BJ (cell line): ENCODE data around the gene RTL10. TPM values are rescaled to one million over a fixed set of nuclear protein-coding genes. Genes with fewer than 3 reads are reported as not detected.

Experiments used
- CTCF ChIA-PET: fragments of 350-600 bp; formaldehyde crosslinking; extraction: SDS; loops from one replicate; lab custom pipeline; 2021; ENCODE audit warnings: antibody characterized with exemption, inconsistent platforms; lab: Yijun Ruan, JAX
- POLR2A ChIA-PET: fragments of 300-600 bp; sonication (Branson Sonifier 250); formaldehyde crosslinking; extraction: SDS; loops from one replicate; lab custom pipeline; 2021; ENCODE audit warnings: antibody characterized with exemption; lab: Charles Lee
- DNase-seq: peaks from one replicate; pipeline ENCODE4 v3.0.0-alpha.2; 2011; ENCODE audit warnings: low read depth
- H3K27me3 ChIP-seq: 2 replicates; pipeline ENCODE4 v1.6.0; 2011; ENCODE audit warnings: low read length; ENCODE audit not compliant: control insufficient read depth, insufficient read depth
- H3K36me3 ChIP-seq: 2 replicates; pipeline ENCODE4 v1.5.1; 2011; ENCODE audit warnings: low read length; ENCODE audit not compliant: control insufficient read depth, insufficient read depth
- H3K4me3 ChIP-seq: 2 replicates; pipeline ENCODE4 v1.5.1; 2011; ENCODE audit warnings: low read depth, mild to moderate bottlenecking, control low read depth, low read length
- CTCF ChIP-seq: IDR thresholded peaks from 2 replicates; pipeline ENCODE4 v1.5.1; 2011; ENCODE audit warnings: low read depth, mild to moderate bottlenecking, control low read depth, inconsistent platforms, low read length, moderate library complexity; ENCODE audit not compliant: insufficient read depth
- polyA plus RNA-seq: library from polyadenylated mRNA; depleted of rRNA; stranded (reverse); fragments of >200 nt; gene quantifications from 2 replicates; pipeline ENCODE4 v1.2.3, GENCODE V29; 2011

The RTL10 gene
- polyA plus RNA-seq, 1 experiment = 18.9 TPM

GRCh38 chr22:19882446-19883381 is 28.0 kb upstream of the RTL10 start:
- DNase-seq = no peak
- Histone ChIP-seq H3K4me3 (no peak overlapping the region), H3K27me3 (no peaks in the 10 kb centered on the region), H3K36me3 (peaks cover 3% of the 10 kb centered on the region)
- TF ChIP-seq CTCF = no peak
- CTCF ChIA-PET = no interaction called here
- POLR2A ChIA-PET = interaction anchor here (0.5 kb wide), 1 partner anchor 608 kb away, joined by 3 read pairs; no protein-coding TSS in a partner anchor

GRCh38 chr22:19880786-19881569 is 26.3 kb upstream of the RTL10 start:
- Histone ChIP-seq H3K4me3 (no peak overlapping the region), H3K36me3 (peaks cover 6% of the 10 kb centered on the region), H3K27me3 (no peaks in the 10 kb centered on the region)
- ChIA-PET CTCF (interaction anchor here (2.0 to 3.3 kb wide), 2 partner anchors 29 to 150 kb away, joined by 7 to 10 read pairs; no protein-coding TSS in a partner anchor), POLR2A (interaction anchor here (0.6 kb wide), 1 partner anchor 1756 kb away, joined by 3 read pairs; no protein-coding TSS in a partner anchor)
- TF ChIP-seq CTCF = no peak
- peak; percentile 85 for DNase-seq

- H3K27me3 ChIP-seq = no peaks in the 10 kb centered on the region
- no peak for TF ChIP-seq CTCF
- H3K4me3 ChIP-seq = peak overlapping the region; percentile 7; the same call in 1 of the 2 replicates
- CTCF ChIA-PET = interaction anchor here (1.3 to 3.3 kb wide), 3 partner anchors 30 to 149 kb away, joined by 3 to 10 read pairs (median 7); no protein-coding TSS in a partner anchor
- DNase-seq = no peak
- POLR2A ChIA-PET = interaction anchor here (0.6 kb wide), 1 partner anchor 1757 kb away, joined by 3 read pairs; no protein-coding TSS in a partner anchor
- peaks cover 6% of the 10 kb centered on the region for H3K36me3 ChIP-seq
These were observed 25.5 kb upstream of the RTL10 start for GRCh38 chr22:19879992-19880785.

- peak overlapping the region; percentile 22; the same call in 1 of the 2 replicates for H3K4me3 ChIP-seq
- CTCF ChIA-PET = interaction anchor here (1.3 to 3.3 kb wide), 2 partner anchors 79 to 149 kb away, joined by 3 to 10 read pairs; no protein-coding TSS in a partner anchor
- POLR2A ChIA-PET = no interaction called here
- no peak for TF ChIP-seq CTCF
- H3K27me3 ChIP-seq = no peaks in the 10 kb centered on the region
- no peak for DNase-seq
- peaks cover 6% of the 10 kb centered on the region for H3K36me3 ChIP-seq
These were observed 24.9 kb upstream of the RTL10 start for GRCh38 chr22:19879643-19879991.
